OCI-M2 (cell line): ENCODE data around the gene NUP133.
"Not testable (repeated sequence)": the region's sequence is repeated elsewhere in the genome, so short reads cannot be mapped to it uniquely, and the experiment has no call there.

Experiments
- DNase-seq: peaks from one replicate; lab custom pipeline; 2025; ENCODE audit not compliant: unreplicated experiment; lab: John Stamatoyannopoulos, UW

NUP133 gene

GRCh38 chr1:229420224-229420623 is 87.9 kb downstream of the NUP133 start:
- DNase-seq, result no peak

- not testable (repeated sequence) for DNase-seq
Measured at GRCh38 chr1:229418586-229418985, 89.6 kb downstream of the NUP133 start.

GRCh38 chr1:229412810-229413209 is 95.3 kb downstream of the NUP133 start:
- not testable (repeated sequence) for DNase-seq

- no peak for DNase-seq
Measured at GRCh38 chr1:229412056-229412455, 96.1 kb downstream of the NUP133 start.

GRCh38 chr1:229411434-229412055 is 96.6 kb downstream of the NUP133 start:
- DNase-seq, result no peak

- no peak for DNase-seq
Measured at GRCh38 chr1:229410692-229411433, 97.3 kb downstream of the NUP133 start.

GRCh38 chr1:229410370-229410691 is 97.8 kb downstream of the NUP133 start:
- DNase-seq, result no peak

- no peak for DNase-seq
Measured at GRCh38 chr1:229409616-229410369, 98.3 kb downstream of the NUP133 start.

GRCh38 chr1:229408458-229409037 is 99.6 kb downstream of the NUP133 start:
- DNase-seq, result no peak

GRCh38 chr1:229407206-229408026 is 100.7 kb downstream of the NUP133 start:
- DNase-seq, result no peak

GRCh38 chr1:229406798-229407197 is 101.3 kb downstream of the NUP133 start:
- no peak for DNase-seq

- no peak for DNase-seq
Measured at GRCh38 chr1:229403573-229403972, 104.6 kb downstream of the NUP133 start.

- no peak for DNase-seq
Measured at GRCh38 chr1:229402993-229403392, 105.1 kb downstream of the NUP133 start.

GRCh38 chr1:229402329-229402728 is 105.8 kb downstream of the NUP133 start:
- not testable (repeated sequence) for DNase-seq

- no peak for DNase-seq
Measured at GRCh38 chr1:229397762-229398161, 110.4 kb downstream of the NUP133 start.

GRCh38 chr1:229396585-229397206 is 111.4 kb downstream of the NUP133 start:
- DNase-seq, result no peak

- not testable (repeated sequence) for DNase-seq
Measured at GRCh38 chr1:229394517-229394916, 113.6 kb downstream of the NUP133 start.

- DNase-seq, result no peak
Measured at GRCh38 chr1:229392936-229393335, 115.2 kb downstream of the NUP133 start.
